ENCODE data around the gene BMPR1A. TPM values are rescaled to one million over a fixed set of nuclear protein-coding genes. Genes with fewer than 3 reads are reported as not detected.

BMPR1A gene
- total RNA-seq, 1 donor from 2014 or later: 0.13 TPM

DNA sequence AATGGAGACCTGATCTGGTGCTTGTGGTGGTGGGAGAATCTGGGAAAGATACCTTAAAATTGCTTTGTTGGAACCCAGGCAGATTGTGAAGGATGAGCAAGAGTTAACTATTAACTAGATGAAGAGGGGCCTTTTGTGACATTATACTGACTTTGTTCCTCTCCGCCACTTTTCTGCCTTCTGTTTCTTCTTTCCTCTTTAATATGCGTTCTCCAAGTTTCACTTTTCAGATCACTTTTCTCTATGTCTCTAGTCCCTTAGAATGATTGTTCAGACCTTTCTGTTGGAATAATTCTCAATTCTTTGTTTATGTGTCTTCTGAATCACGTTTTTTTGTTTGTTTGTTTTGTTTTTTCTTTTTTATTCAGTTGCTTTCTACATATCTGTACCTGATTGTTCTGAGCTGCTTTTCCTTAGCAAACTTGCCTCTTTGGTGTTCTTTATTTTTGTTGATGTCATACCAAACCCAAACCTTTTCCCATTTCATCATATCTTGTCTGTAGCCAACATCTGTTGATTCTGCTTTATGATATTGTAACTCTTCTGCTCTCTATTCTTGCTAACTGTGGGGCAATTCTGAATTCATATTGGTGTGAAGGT, 2.8 kb downstream of the BMPR1A start:
- no peak for DNase-seq (ENCODE audit: low read depth in 2 of 2)

DNA sequence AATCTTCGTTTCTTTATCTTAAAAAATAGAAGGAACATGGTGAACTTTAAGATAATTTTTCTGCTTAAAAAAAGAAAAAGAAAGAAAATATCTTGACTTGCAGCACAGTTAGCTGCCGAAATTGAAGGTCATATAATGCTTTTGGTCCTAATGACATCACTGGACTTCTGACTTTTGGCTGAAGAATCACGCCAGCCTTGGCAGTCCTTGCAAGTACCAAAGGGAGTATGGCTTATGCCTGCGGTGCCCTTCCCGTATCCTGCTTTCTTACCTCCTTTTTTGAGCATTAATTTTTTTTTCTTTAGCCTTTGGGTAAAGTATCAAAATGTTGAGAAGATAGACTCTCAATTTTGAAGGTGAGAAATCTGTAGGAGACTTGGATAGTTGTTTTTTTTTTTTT, 7.0 kb downstream of the BMPR1A start:
- no peak for DNase-seq (ENCODE audit: low read depth in 2 of 2)

DNA sequence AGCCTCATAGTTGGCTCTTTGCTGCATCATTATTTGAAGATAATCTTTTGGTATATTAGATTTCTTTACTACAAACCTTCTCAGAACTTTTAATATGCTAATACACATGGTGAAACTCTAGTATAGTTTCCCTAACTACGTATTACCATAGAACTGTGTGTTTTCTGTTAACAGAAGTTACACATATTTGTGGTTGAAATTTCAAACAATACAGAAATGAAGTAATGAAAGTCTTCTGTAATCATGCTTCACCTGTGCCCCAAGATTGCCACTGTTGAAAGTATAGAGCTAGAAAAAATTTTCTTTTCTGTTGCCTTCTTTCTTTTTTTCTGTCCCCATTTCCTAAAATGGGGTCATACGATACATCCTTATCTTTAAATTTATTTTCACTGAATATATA, 9.1 kb downstream of the BMPR1A start:
- no peak for DNase-seq (ENCODE audit: low read depth in 2 of 2)

DNA sequence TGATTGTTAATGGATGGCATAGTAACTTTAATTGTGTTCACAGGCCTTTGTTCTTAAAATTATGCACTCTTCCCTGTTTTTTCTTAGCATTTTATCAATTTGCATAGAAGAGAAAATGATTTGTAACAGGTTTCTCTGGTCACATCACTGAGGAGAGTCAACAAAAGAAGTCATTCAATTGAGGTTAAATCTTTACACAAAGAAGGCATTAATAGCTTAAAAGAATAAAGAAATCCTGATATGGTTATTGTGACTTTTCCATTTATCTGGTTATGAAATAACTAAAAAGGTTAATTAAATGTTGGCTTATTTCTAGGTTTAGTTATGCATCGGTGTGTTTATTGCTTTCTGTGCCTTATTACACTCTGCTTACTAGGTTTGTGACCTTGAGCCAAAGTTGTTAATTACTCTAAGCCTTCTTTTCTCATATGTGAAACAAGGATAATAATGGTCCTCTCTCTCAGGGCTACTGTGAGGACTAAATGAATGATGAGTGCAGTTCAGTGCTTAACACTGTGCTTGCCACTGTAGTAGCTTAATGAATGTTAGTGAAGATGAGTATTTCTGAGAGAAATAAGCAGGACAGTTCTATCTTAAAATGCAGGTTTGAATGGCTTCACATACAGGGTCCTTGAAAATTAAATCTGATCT, 12.1 kb downstream of the BMPR1A start:
- no peak for DNase-seq (ENCODE audit: low read depth in 2 of 2)

DNA sequence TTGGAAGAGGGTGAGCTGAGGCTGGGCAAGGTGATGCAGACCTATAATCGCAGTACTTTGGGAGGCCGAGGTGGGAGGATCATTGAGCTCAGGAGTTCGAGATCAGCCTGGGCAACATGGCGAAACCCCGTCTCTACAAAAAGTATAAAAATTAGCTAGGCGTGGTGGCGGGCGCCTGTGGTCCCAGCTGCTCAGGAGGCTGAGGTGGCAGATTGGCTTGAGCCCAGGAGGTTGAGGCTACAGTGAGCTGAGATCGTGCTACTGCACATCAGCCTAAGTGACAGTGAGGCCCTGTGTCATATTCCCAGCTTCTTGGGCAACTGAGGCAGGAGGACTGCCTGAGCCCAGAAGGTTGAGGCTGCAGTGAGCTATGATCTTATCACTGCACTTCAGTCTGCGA, 13.6 kb downstream of the BMPR1A start:
- no peak for DNase-seq (ENCODE audit: low read depth in 2 of 2)

DNA sequence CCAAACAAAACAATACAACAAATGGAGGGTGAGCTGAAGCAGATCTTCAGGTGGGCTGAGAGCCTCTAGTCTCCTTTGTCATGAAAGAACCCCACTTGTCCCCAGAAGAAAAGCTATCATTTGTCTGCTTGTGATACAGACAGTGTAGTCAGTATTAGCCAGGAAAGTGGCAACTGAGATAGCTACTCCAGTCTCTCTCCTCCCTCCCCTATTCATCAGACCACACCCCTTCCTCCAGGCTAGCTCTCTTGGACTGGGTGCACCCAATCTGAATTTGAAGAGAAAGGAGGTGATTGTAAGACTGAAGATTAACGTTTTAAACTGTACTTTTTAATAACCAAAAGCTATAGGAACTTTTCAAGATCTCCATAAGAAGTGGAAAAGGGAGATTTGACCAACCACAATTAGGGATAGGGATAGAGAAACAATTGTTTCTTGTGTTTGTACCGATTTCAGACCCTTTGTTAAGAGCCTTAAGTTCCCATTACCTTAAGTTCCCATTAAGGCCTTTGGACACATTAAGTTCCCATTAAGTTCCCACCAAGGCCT, 14.1 kb downstream of the BMPR1A start:
- no peak for DNase-seq (ENCODE audit: low read depth in 2 of 2)

DNA sequence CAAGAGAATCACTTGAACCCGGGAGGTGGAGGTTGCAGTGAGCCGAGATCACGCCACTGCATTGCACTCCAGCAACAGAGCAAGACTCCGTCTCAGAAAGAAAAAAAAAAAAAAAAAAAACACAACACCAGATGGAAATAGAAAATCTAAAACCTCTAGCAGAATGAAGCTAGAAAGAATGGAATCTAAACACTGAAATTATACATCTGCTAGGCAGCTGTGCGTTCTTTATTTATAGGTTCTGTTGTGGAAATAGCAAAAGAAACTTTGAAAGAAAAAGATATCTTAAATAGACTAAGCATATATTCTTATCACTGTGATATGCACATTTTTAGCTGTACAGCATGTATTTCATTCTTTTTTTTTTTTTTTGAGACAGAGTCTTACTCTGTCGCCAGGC, 17.1 kb downstream of the BMPR1A start:
- DNase-seq (ENCODE audit: low read depth in 2 of 2): no peak

DNA sequence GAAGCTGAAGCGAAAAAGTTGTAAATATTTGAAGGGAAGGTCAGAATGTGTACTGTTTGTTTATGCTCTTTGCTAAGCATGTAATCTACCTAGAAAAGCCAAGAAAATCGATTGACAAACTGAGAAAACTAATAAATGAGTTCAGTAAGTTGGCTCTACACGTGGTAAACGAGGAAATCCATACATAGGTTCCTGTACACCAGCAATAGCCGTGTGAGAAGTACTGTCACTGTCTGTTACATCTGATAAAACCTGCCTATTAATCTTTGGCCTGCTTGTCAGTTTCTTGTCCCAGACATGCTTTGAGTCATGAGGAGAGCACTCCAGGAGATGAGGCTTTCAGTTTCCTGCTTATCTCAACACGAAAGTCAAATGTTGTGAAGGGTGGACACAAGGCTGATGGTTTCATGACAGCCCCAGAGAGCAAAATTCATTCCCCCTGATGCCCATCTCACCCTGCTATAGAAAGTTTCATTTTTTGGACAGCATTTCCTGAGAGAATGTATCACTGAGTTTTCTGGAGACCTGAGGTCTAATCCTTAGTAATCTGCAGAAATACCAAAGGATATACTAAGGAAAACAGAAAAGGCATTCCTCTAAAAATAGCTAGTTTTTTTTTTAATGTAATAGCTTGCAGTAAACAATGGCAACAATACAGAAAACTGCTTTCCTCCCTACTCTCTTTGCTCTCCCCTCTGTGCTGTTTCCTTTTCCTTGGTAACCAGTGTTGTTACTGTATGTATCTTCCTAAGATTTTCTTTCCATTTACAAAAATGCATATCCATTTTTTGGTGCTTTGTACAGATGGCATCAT, 18.8 kb downstream of the BMPR1A start:
- no peak for DNase-seq (ENCODE audit: low read depth in 2 of 2)

DNA sequence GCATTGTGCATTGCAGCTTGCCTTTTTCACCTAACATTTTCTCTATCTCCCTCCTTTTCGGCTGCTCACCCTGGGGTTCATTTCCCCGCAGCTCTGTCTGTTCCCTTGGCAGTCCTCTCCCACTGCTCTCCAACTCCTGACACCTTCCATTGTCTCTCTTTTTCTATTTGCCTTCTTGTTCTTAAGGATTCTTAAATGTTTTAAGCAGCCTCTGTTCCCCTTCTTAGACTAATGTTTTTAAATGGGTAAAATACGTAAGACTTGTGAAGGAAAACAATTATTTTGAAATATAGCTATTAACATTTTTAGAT, 19.4 kb downstream of the BMPR1A start:
- DNase-seq (ENCODE audit: low read depth in 2 of 2): no peak

DNA sequence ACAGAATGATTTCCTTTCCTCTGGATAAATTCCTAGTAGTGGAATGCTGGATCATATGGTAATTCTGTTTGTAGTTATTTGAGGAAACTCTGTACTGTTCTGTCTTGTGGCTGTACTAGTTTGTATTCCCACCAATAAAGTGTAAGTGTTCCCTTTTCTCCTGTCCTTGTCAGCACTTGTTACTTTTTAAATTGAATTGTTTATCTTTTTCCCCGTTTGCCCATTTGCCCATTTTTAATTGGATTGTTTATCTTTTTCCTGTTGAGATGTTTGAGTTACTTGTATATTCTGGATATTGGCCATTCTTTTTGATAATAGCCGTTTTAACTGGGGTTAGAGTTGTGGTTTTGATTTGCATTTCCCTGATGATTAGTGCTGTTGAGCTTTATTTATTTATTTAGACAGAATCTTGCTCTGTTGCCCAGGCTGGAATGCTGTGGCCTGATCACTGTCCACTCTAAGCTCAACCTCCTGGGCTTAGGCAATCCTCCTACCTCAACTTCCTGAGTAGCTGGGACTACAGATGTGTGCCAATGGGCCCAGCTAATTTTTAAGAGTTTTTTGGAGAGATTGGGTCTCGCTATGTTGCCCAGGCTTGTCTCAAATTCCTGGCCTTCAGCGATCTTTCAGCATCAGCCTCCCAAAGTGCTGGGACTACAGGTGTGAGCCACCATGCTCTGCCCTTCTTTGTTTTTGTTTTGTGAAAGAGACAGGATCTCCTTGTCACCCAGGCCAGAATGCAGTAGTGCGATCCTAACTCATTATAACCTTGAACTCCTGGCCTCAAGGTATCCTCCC, 23.0 kb downstream of the BMPR1A start:
- no peak for DNase-seq (ENCODE audit: low read depth in 2 of 2)

DNA sequence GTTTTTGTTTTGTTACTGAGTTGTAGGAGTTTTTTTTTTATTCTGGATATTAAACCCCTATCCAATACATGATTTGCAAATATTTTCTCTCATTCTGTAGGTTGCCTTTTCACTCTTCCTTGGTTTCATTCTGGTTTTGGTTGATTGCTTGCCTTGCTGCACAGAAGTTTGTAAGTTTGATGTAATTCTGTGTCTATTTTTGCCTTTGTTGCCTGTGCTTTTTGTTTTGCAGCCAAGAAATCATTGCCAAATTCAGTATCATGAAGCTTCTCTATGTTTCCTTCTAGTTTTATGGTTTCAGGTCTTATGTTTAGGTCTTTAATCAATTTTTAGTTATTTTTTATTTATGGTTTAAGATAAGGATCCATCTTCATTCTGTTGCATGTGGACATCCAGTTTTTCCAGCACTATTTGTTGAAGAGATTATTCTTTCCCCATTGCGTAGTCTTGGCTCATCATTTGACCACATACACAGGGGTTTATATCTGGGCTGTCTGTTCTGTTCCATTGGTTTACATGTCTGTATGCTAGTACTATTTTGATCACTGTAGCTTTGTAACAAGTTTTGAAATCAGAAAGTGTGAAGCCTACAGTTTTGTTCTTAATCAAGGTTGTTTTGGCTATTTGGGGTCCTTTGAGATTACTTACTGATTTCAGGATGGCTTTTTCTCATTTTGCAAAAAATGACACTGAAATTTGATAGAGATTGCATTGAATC, 26.4 kb downstream of the BMPR1A start:
- DNase-seq (ENCODE audit: low read depth in 2 of 2): no peak

DNA sequence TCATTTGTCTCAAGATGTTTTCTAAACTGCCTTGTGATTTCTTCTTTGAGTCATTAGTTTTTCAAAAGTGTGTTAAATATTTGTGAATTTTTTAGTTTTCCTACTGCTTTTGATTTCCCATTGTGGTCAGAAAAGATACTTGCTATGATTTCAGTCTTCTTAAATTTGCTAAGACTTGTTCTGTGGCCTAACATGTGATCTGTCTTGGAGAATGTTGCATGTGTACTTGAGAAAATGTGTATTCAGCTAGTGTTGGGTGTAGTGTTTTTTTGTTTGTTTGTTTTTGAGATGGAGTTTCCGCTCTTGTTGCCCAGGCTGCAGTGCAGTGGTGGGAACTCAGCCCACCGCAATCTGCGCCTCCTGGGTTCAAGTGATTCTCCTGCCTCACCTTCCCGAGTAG, 28.6 kb downstream of the BMPR1A start:
- no peak for DNase-seq (ENCODE audit: low read depth in 2 of 2)

DNA sequence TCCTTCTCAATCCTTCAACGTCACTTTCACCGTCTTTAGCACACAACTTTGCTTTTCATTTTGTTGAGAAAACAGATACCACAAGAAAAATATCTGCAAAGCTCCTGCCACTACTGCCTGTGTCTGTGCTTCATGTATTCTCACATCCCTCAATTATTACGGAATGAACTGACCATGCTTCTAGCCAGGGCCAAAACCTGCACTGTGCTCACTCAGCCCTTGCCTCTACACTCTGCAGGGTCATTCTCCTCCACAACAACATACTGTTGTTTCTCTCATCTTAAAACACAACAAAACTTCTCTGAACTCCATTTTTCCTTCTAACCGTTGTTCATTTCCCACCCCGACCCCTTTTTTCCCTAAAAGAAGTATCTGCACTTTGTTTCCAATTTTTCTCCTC, 29.5 kb downstream of the BMPR1A start:
- DNase-seq (ENCODE audit: low read depth in 2 of 2): no peak

DNA sequence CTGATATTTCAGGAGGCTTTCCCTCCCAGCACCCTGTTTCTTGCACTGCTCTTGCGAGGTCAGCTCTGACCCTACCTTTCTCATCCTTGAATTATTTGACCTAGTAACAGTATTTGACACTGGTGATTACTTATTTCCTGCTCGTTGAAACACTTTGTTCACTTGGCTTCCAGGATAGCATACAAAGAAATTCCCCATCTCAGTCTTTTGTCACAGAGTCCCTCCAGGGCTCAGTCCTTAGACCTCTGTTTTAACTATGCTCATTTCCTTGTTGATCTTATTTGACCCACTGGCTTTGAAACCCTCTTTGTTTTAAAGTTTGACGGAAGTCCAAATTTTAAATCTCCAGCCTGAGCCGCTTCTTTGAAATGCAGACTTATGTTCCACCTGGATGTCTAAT, 29.9 kb downstream of the BMPR1A start:
- no peak for DNase-seq (ENCODE audit: low read depth in 2 of 2)

DNA sequence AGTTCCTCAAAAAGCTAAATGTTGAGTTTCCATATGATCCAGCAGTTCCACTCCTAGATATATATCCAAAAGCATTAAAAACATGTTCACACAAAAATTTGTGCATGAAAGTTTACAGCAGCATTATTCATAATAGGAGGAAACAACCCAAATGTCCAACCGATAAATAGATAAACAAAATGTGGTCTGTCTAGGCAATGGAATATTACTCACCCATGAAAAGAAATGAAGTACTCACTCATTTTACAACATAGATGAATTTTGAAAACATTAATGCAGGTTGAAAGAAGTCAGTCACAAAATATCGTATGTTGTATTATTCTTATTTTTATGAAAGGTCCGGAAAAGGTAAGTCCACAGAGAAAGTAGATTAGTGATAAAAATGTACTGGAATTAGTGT, 34.0 kb downstream of the BMPR1A start:
- DNase-seq (ENCODE audit: low read depth in 2 of 2): no peak

DNA sequence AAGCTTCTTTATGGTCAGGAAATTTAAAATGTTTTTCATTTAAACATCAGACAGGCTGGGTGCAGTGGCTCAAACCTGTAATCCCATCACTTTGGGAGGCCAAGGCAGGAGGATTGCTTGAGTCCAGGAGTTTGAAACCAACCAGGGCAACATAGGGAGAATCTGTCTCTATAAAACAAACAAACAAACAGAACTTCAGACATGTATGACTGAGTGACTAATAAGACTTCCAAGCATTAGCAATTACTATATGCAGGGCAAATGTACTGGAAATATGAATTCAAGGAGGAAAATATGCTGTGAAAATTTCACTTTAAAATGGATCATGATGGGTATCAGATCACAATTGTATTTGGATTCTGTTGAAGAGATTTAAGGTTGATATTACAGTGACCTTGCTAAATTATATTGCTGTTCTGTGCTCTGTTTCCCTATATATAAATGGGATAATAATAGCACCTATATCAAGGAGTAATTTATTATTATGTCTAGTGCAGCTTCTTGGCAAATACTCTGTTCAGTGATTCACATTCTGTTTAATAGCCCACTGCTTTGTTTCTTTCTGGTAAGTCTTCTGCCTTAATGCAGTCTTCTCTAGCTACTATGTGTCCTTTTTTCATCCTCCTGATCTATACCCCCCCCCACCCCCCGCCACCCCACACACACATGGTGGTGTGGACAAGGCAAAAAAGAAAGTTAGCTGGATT, 36.2 kb downstream of the BMPR1A start:
- DNase-seq (ENCODE audit: low read depth in 2 of 2): no peak

DNA sequence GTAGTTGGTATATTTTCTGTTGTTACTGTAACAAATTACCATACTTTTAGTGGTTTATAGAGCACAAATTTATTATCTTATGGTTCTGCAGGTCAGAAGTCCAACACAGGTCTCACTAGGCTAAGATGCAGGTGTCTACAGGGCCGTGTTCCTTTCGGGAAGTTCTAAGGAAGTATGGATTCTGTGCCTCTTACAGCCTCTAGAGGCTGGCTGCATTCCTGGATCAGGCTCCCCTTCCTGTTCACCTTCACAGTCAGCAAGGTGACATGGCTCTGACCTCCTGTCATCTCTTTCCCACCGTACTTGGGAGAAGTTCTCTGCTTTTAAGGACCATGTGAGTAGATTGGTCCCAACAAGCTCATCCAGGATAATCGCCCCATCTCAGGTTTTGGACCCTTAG, 37.3 kb downstream of the BMPR1A start:
- DNase-seq (ENCODE audit: low read depth in 2 of 2): no peak

DNA sequence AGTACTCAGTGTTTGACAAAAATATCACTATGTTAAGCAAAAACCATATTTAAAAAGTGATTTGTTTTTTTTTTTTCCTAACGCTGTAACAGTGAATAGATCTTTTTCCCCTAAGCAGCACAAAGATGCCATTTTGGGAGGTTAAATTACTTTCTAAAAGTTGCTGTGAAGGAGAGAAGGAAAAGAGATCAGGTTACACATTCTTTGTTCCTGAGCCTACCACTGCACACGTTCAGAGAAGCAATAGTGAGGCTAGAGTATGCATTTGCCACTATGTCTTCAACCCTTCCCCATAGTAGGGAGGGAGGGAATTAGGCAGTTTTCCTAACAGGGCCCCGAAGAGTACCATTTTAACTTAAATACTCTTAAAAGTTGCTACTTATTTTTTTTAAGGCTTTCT, 38.9 kb downstream of the BMPR1A start:
- DNase-seq (ENCODE audit: low read depth in 2 of 2): no peak

DNA sequence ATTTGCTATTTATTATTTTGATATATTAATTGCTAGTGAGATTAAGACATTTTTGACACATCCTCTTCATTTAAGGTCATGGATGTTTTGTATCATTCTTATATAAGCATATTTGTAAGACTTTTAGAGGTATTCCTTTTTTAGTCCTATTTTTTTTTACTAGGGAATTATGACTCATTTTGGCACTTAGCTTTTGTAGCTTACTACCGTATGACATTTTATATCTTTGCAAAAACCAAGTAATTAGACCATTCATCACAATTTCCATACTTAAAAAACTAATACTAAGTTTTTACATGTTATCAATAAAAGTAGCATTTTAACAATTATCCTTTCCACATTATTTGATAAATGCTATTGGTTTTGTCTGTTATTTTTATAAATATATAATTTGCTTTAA, 41.6 kb downstream of the BMPR1A start:
- no peak for DNase-seq (ENCODE audit: low read depth in 2 of 2)

DNA sequence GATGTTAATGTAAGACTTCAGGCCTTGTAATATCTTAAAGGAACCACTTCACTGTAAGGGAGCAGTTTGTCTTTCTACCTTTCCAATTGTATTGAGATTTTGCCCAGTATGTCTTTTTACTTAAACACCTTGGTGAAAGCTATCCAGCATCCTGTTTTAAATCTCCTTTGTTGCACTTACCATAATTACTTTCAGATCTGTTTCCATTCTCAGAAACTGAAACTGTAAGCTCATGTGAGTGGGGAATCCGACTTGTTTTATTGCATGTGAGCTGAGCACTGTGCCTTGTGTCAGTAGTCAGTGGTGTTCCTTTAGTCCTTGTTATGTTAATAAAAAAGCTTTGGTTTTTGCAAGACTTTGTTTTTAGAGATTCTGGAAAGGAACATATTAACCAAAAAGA, 42.2 kb downstream of the BMPR1A start:
- no peak for DNase-seq (ENCODE audit: low read depth in 2 of 2)
